Skin epidermis (tissue), 12 donors: ENCODE results near the gene GHITM.

Source experiments
- H3K27ac ChIP-seq, 21 experiments: fragments of 200-600 bp; sonication (generic) in 11 of 21; one replicate each; pipeline ENCODE4 v1.5.0; 2020; ENCODE audit warnings: mild to moderate bottlenecking in 3 of 21, inconsistent platforms in 2 of 21, moderate library complexity in 2 of 21
- H3K4me3 ChIP-seq, 7 experiments: fragments of 200-600 bp; sonication (generic) in 2 of 7; one replicate each; pipeline ENCODE4 v1.5.0; 2020; ENCODE audit warnings: inconsistent platforms in 2 of 7, mild to moderate bottlenecking in 2 of 7, moderate library complexity in 1 of 7

The GHITM gene

GRCh38 chr10:84195044-84195830 lies 55.9 kb downstream of the GHITM start:
- peak overlapping the region; percentile 30 to 62 (median 42) for H3K4me3 ChIP-seq
- H3K27ac ChIP-seq = peak overlapping the region in 9 of 21 experiments; percentile 2 to 77 (median 48)

GRCh38 chr10:84196083-84196482 lies 56.8 kb downstream of the GHITM start:
- Histone ChIP-seq H3K4me3 (peak overlapping the region in 1 of 7 experiments; percentile 30), H3K27ac (no peak overlapping the region)

- no peak overlapping the region for H3K27ac ChIP-seq
- no peak overlapping the region for H3K4me3 ChIP-seq
These were observed 57.6 kb downstream of the GHITM start for GRCh38 chr10:84196941-84197340.

GRCh38 chr10:84197643-84198042 lies 58.3 kb downstream of the GHITM start:
- Histone ChIP-seq H3K27ac (no peak overlapping the region), H3K4me3 (no peak overlapping the region)

- H3K4me3 ChIP-seq = no peak overlapping the region
- H3K27ac ChIP-seq = no peak overlapping the region
These were observed 59.1 kb downstream of the GHITM start for GRCh38 chr10:84198206-84198915.

- Histone ChIP-seq H3K4me3 (no peak overlapping the region), H3K27ac (no peak overlapping the region)
These were observed 61.4 kb downstream of the GHITM start for GRCh38 chr10:84200537-84201243.

- H3K27ac ChIP-seq = no peak overlapping the region
These were observed 61.9 kb downstream of the GHITM start for GRCh38 chr10:84201244-84201606.

GRCh38 chr10:84201682-84202081 lies 62.4 kb downstream of the GHITM start:
- Histone ChIP-seq H3K27ac (no peak overlapping the region), H3K4me3 (no peak overlapping the region)

More at GRCh38 chr10:84201244-84201606, 61.9 kb downstream of the GHITM start:
- no peak overlapping the region for H3K4me3 ChIP-seq

- no peak overlapping the region for H3K27ac ChIP-seq
These were observed 63.0 kb downstream of the GHITM start for GRCh38 chr10:84202349-84202748.

More at GRCh38 chr10:84202349-84202748, 63.0 kb downstream of the GHITM start:
- H3K4me3 ChIP-seq = no peak overlapping the region
